Skeletal muscle cell (primary cell): ENCODE results near the gene IGSF5.
"Not testable (repeated sequence)": the region's sequence is repeated elsewhere in the genome, so short reads cannot be mapped to it uniquely, and the experiment has no call there.

Experiments
- DNase-seq: peaks from one replicate; pipeline ENCODE4 v3.0.0-alpha.2; 2010; ENCODE audit warnings: low read depth
- H3K4me3 ChIP-seq: 2 replicates; pipeline ENCODE4 v1.5.1; 2011; ENCODE audit warnings: low read depth, mild to moderate bottlenecking, control low read depth, low read length, moderate library complexity

The IGSF5 gene

DNA sequence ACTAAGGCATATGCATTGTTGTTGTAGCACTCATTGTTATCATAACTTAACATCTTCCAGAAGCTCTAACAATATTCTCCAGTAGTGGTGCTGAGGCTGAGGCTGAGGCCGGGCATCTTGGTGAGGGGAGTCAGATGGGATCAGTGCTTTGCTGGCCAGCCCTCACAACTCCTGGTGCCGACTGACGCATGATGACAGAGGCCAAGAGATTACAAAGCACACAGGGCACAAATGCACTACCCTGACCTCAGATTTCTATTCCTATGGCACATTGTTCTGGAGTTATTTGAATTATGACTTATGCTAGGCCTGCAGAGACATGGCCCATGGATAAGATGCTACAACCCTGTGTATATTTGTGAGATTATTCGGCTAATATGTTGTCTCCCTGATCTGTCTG, 8.3 kb upstream of the IGSF5 start:
- no peak overlapping the region for H3K4me3 ChIP-seq
- DNase-seq, result no peak

DNA sequence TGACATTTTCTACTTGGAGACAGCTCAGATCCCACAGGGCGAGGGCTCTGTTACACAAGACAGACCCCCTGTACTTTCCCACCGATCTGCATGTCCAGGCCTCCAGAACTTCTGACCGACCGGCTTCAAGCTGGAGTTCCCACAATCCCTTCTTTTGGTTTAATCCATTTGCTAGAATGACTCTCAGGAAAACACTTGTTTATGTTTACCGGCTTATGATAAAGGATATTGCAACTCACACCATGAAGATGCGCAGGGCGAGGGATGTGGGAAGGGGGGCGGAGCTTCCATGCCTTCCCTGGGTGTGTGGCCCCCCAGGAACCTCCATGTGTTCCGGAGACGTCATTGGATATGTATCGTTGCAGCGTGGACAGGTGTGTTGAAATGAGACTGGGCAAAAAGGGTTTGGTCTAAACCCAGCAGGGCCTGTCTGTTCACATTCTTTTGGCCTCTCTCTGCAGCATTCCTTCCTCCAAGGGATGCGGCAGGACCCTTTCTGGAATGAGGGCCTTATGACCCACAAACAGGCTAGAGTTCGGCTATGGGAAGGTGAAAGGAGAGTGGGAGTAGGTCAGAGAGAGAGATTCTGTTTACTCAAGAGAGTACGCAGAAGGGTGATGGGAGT, 7.5 kb upstream of the IGSF5 start:
- H3K4me3 ChIP-seq, result no peak overlapping the region
- DNase-seq, result no peak

DNA sequence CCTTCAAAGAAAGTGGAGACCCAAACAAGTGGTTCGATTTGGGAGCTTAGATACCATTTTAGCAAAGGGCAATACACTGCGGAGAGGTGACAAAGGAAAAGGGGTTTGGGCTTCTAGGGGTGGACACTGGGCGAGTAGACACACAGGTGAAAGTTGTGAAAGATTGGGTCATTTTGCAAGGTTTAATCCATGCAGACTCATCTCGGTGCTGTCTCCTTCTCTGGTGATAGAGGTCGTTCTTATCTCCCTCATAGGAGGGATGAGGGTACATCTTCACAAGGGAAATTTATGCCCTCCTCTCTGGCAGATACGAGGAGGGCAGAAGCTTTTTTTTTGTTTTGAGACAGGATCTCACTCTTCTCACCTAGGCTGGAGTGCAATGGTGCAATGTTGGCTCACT, 6.4 kb upstream of the IGSF5 start:
- H3K4me3 ChIP-seq, result no peak overlapping the region
- no peak for DNase-seq

DNA sequence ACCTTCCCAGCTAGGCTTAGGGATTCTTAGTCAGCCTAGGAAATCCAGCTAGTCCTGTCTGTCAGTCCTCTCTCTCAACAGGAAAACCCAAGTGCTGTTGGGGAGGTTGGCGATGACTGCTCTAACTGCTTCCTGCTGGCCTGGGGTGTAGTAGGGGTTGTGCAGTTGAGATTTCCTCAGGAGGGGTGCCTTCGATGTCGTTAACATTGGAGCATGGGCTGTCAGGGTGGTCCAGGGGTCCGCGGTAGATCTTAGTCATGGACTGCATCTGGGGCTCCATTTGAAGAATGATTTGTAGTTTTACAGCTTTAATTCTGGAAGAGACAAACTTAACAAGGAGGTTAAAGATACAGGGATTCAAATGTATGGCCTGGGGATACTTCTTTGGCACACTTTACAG, 5.5 kb upstream of the IGSF5 start:
- H3K4me3 ChIP-seq, DNase-seq: not testable (repeated sequence)

DNA sequence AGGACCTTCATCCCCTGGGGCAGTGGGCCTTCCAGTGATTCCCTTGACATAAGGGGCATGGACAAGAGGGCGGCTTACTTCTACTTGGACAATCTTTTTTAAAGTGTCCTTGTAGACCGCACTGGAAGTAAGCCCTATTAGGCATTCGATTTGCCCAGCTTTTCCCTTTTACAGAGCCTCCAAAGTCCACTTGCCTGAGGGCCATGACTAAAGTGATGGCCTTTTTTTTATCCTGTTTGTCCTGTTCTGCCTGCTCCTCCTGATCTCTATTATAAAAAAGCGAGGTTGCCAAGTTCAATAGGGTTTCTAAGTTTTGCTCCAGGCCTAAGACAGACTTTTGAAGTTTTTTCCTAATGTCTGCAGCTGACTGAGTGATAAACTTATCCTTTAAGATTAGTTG, 2.4 kb upstream of the IGSF5 start:
- H3K4me3 ChIP-seq, DNase-seq: not testable (repeated sequence)

DNA sequence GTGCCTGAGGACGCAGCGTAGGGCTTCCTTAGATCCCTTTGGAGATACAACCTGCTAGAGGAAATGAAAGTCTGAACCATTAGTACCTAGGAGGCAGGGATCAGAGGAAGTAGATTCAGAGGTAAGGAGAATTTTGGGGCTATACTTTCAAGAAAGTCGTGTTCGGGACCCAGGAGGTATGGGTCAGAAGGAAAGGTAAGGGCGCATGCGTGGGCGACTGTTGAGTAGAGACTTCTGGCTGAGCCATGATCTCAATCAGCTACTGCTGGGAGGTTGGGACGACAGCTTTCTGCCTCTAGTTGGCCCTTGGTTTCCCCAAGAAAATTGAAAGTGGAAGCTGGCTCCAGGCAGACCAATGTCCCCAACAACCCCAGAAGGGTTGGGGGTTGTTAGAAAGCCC, 349 bp downstream of the IGSF5 start:
- H3K4me3 ChIP-seq, DNase-seq: not testable (repeated sequence)

DNA sequence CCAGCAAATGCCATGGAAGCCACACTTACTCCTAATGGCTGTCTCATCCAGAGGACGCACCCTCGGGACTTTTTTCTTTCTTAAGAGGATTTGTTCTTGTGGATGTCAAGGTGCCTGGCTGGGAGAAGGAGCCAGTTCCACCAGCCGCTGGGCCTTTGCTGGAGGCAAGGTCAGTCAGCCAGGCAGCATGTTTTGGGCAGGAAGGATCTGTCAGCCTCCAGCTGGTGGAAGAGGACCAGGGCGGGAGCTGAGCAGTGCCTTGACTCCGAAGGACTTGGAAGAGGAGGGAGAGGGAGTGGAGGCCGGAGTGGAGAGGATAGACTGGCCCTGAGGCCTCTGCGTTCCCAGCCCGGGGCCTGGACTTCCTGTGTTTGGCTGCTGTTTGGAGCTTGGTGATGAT, 5.7 kb downstream of the IGSF5 start:
- DNase-seq, result no peak

DNA sequence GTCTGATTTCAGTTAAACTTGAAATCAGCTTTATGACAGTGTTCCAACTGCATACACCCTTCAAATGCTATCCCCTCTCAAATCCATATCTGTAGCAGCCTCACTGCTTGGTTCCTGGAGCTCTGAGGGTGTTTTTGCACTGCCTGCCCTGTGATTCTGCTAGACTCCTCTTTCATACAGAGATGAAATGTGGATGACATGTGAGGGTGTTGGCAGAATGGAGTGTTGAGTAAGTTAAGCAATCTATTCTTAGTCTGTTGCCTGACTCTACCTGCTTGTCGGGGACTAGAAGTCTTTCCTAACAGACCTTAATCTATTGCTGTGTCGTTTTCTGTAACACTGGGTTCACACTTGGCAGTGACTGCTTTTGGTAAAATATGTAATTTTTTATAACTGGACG, 9.8 kb downstream of the IGSF5 start:
- H3K4me3 ChIP-seq, result no peak overlapping the region
- no peak for DNase-seq

More for the DNA sequence above, 5.7 kb downstream of the IGSF5 start:
- H3K4me3 ChIP-seq, result no peak overlapping the region

DNA sequence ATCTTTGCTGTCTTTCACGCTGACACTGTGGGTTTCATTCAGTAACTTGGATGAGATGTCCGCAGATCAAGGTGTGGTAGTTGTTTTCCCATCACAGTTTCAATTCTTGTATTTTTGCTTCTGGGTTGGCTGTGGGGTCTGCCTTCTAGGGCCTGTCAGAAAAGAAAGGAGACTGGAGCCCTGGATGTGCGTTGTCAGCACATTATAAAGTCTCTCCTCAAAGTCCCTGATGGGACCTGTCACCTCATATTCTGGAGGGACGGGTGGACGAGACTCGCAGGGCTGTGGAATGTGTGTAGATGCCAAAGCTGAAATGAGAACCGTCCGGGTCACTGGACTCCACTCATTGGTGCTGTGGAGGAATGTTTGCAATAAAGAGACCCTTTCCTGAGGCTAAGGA, 11.3 kb downstream of the IGSF5 start:
- DNase-seq, result no peak
- H3K4me3 ChIP-seq, result no peak overlapping the region

DNA sequence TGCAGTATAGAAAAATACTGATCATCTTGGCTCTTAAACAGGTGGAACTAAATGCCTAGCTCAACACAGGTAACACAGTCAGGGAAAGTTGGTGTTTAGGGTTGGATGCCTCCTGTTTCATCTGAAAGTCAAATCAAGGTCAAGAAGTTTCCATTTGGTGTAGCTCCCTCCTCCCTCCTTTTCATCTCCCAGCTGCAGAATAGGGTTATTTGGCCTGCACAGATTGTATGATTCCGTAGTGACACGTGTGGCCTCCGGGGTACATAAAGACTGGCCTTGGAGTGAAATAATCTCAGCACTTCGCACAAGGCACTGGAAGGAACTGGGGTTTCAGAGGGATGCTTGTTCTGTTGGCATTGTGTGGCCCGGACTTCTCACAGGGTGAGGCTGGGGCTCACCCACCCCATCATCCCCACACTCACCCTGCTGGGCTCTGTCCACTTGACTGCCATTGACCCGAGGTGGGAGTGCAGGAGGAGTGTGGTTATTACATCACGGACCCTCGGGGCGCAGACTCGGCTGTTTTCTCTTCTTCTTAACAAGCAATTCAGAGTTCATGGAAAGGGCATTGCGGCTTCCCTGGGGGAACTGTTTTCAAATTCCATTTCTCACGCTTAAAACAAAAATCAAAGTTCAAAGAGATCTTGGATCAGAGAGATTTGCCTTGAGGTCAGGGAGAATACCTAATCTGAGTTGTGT, 18.4 kb downstream of the IGSF5 start:
- no peak for DNase-seq
- no peak overlapping the region for H3K4me3 ChIP-seq

DNA sequence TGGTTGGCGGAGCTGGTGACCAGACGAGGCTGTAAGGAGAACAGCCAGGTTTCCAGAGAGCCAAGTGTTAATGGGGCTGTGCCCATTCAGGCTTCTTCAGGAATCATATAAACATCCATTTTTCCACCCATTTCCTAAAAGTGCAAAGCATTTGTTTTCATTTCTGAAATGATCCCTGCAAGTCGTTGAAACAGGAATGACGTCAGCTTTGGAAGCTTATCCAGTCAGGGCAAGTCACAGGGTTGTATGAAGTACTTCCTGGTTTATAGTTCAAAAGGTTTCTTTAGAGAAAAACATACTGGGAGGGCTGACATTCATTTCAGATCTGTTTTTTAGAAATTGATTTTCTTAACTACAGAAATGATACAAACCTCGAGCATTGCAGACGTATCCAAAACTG, 29.2 kb downstream of the IGSF5 start:
- no peak overlapping the region for H3K4me3 ChIP-seq
- no peak for DNase-seq

DNA sequence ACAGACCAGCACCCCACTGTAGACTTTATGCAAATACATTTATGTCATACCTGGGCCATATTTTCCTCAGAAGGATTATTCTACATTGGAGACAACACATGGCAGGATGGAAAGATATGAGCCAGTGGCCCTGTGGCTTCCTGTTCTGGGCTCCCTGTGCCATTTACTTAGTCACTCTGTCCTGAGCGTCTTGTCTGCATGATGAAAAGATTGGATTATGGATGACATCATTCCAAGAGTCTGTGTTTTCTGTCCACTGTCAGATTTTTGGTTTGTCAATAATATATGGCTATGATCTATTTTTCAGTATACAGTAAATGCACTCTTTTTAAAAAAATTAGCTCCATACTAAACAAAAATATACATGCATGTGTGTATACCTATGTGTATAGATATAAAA, 30.8 kb downstream of the IGSF5 start:
- no peak for DNase-seq
- H3K4me3 ChIP-seq, result no peak overlapping the region

DNA sequence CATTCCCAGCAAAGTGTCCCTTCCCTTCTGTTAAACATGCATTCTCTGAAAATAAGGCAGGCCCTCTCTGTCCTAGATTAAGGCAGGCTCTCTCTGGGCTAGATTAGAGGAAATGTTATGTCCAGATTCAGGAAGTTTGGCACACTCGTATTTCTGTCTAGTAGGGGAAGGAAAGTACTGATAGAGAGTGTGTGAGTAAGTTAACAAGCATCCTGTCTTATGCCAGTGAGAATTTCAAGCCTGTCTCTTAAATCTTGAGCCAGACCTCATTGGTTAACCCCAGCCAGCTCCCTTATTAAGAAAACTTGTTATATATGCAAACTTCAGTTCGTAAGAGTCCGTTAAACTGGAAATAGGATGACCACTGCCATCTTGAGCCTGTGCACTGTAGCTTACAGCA, 31.6 kb downstream of the IGSF5 start:
- DNase-seq, result no peak
- H3K4me3 ChIP-seq, result no peak overlapping the region

DNA sequence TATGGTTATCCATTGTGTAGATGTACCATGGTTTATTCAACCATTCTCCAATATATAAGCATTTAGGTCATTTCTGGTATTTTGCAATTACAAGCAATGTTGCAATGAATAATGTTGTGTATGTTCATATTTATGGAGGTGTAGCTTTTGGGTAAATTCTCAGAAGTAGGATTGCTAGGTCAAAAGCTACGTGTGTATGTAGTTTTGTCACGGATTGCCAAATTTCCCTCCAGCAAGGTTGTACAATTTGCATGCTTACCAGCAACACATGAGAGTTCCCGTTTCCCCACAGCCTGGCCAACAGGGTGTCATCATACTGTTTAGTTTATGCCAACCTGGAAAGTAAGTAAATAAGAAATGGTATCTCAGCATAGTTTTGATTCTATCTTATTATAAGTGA, 36.3 kb downstream of the IGSF5 start:
- no peak overlapping the region for H3K4me3 ChIP-seq
- no peak for DNase-seq

DNA sequence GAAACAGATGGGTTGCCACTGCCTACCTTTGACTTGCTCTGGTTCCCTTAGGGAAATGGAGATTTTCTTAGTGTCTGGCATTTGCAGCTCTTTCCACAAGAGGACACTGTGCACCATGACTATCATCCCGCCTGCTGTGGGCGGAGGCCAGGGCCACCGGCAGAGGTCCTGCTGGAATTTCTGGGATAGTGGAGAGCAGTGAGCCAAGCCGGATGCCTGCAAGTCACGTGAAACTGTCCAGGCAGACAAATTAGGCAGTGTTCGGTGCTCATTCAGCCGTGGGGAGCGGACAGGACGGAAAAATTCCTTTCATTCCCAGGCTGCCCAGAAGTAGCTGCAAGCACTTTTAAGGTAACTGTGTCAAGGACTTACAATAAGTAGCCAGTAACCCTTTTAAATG, 43.4 kb downstream of the IGSF5 start:
- peak overlapping the region; percentile 3 for H3K4me3 ChIP-seq
- DNase-seq, result peak; percentile 7

DNA sequence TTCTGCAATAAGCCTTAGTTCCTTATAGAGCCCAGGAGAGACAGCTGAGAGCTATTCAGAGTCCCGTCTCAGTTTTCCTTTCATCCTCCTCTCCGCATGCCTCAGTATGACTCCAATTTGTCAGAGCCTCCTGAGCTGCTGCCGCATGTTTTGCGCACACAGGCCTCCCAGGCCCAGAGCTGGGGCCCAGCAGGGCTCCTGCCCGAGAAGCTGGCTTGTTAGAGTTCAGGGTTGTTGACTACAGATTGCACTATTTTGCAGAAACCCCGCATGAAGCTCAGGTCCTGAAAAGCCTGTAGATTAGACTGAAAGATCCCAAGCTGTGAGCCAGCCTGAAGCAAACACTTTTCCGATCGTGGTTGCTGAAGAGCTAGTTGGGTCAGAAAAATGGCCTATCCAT, 51.5 kb downstream of the IGSF5 start:
- no peak overlapping the region for H3K4me3 ChIP-seq
- DNase-seq, result no peak

DNA sequence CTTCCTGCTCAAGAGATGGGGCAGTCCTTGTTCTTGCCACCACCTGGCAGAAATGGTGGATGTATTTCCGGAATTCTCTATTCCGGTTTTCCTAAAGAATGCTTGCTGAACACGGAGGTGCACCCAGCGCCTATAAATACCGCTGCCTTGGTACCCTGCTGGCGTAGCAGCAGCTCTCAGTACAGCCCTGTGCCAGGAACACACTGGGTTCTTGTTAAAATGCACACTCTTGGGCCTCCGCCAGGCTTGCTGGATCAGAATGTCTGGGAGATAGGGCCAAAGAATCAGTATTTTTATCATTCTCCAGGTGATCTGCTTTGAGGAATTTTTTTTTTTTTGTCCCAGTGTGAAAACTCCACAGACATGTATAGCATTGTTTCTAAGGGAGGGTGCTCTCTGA, 54.2 kb downstream of the IGSF5 start:
- DNase-seq, result no peak
- no peak overlapping the region for H3K4me3 ChIP-seq

DNA sequence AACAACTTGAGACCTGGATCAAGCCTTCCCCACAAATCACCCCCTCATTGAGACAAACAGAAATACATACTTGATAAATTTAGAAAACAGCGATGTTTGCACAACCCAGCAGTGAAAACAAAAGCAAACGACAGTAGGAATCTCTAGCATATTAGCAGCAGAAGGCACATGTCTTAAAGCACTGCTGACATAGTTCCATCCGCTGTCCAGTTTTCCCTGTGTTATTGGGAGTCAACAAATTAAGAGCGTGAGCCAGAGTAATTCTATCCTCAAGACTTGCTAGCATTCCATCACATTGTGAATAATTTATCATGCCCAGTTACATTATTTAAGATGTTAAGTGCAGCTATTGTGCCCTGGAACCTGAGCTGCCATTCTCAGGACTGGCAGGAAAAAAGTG, 55.3 kb downstream of the IGSF5 start:
- DNase-seq, result no peak
- no peak overlapping the region for H3K4me3 ChIP-seq

DNA sequence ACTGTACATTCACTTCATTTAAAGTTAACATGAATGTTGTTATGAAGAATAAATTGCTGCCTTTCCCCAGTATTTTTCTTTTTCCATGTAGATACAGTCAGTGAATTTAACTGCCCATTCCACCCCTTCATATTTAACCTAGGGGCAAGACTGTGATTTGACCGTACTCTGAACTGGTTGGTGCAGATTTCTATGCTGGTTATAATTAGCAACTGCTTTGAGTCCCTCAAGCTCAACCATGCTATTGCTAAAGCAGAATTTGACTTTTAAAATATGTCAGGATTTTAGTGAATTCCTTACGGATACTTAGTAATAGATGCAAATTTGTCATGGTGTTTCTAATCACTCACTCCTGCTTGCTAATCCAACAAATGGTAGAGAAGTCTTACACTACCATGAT, 57.2 kb downstream of the IGSF5 start:
- no peak for DNase-seq
- no peak overlapping the region for H3K4me3 ChIP-seq

DNA sequence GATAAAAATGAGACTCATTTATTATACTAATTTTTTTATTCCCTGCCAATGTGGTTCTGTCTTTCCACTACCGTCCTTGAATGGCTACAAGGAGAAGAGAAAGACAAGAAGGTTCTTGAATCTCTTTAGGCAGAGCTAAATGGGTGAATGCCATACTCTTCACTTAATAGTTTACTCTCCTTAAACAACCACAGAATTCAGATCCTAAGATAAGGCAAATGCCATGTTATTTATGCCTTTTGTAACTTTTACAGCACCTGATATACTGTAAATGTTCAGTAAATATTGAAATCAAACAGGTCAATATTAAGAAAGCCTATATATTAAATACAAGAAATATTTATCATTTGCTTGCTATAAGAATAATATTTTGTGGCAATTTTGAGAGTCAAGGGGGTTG, 58.4 kb downstream of the IGSF5 start:
- H3K4me3 ChIP-seq, result no peak overlapping the region
- DNase-seq, result no peak

DNA sequence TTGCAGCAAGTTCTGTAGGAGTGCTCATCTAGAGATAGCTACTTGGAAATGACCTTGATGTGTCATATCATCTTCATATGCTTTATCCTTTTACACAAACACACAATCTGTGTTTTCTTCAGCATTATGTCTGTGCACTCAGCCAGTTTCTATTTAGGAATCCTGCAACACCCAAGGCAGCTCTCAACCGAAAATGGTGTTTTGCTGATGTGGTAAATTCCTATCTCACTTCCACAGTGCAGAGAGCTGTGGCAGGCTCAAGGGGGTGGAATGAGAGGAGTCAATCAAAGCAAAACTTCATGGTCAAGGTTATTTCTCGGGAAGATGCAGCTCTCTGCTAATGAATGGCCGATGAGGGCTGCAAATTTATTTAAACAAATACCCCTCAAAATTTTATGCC, 59.3 kb downstream of the IGSF5 start:
- no peak overlapping the region for H3K4me3 ChIP-seq
- DNase-seq, result no peak

DNA sequence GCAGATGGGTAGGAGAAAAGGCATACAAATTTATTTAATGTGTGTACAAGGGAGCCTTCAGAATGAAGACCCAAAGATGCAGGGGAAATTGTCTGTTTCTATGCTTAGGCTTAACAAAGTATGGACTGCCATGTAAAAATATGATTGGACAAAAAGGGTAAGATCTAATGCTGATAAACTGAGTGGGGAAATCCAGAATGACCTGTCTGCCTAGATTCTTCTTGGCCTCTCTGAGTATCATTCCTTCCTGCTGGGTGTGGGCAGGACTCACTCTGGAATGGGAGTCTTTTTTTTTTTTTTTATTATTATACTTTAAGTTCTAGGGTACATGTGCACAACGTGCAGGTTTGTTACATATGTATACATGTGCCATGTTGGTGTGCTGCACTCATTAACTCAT, 61.0 kb downstream of the IGSF5 start:
- no peak overlapping the region for H3K4me3 ChIP-seq
- no peak for DNase-seq
